Caco-2 (cell line): ENCODE data around the gene ZNF222. TPM values are rescaled to one million over a fixed set of nuclear protein-coding genes. Genes with fewer than 3 reads are reported as not detected.

Experiments used
- BruUV-seq: library from RNA; stranded (reverse); fragments of 400-500 nt; replicated peaks from 2 replicates; lab custom pipeline; 2021; lab: Mats Ljungman, UMichigan
- CTCF ChIA-PET: fragments of 300-600 bp; sonication (Branson Sonifier 250); formaldehyde crosslinking; loops from one replicate; lab custom pipeline; 2022; ENCODE audit warnings: antibody characterized with exemption; lab: Charles Lee
- POLR2A ChIA-PET: fragments of 300-600 bp; sonication (Branson Sonifier 250); formaldehyde crosslinking; loops from one replicate; lab custom pipeline; 2022; ENCODE audit warnings: antibody characterized with exemption; lab: Charles Lee
- DNase-seq, 2 experiments: peaks; one replicate each; pipeline versions ENCODE4 v3.0.0 to v3.0.0-alpha.2; 2020 to 2022
- H3K27me3 ChIP-seq: replicated peaks from 2 replicates; pipeline ENCODE4 v1.6.0; 2011; ENCODE audit warnings: low read length; ENCODE audit not compliant: control insufficient read depth, insufficient read depth
- H3K36me3 ChIP-seq: 2 replicates; pipeline ENCODE4 v1.5.1; 2011; ENCODE audit warnings: low read length; ENCODE audit not compliant: control insufficient read depth, insufficient read depth
- H3K4me1 ChIP-seq: fragments of 250-450 bp; sonication (Bioruptor Pico); 2 replicates; pipeline ENCODE4 v1.5.1; 2020; ENCODE audit warnings: mild to moderate bottlenecking
- H3K4me3 ChIP-seq: 2 replicates; pipeline ENCODE4 v1.5.1; 2011; ENCODE audit warnings: low read depth, mild to moderate bottlenecking, control low read depth, low read length
- H3K9me3 ChIP-seq: fragments of 250-450 bp; sonication (Bioruptor Pico); 2 replicates; pipeline ENCODE4 v1.5.1; 2020; ENCODE audit warnings: mild to moderate bottlenecking, moderate library complexity
- H3K27ac Mint-ChIP-seq: one replicate; pipeline ENCODE4 v1.8.0; 2022; ENCODE audit warnings: mixed read lengths; ENCODE audit not compliant: unreplicated experiment
- H3K27me3 Mint-ChIP-seq: one replicate; pipeline ENCODE4 v1.8.0; 2022; ENCODE audit warnings: mixed read lengths; ENCODE audit not compliant: insufficient read depth, unreplicated experiment
- H3K36me3 Mint-ChIP-seq: one replicate; pipeline ENCODE4 v1.8.0; 2022; ENCODE audit warnings: mild to moderate bottlenecking, mixed read lengths; ENCODE audit not compliant: insufficient read depth, unreplicated experiment
- H3K4me1 Mint-ChIP-seq: one replicate; pipeline ENCODE4 v1.8.0; 2022; ENCODE audit warnings: low read depth, mixed read lengths; ENCODE audit not compliant: unreplicated experiment
- H3K4me3 Mint-ChIP-seq: one replicate; pipeline ENCODE4 v1.8.0; 2022; ENCODE audit warnings: mild to moderate bottlenecking, moderate library complexity, mixed read lengths; ENCODE audit not compliant: unreplicated experiment
- H3K9me3 Mint-ChIP-seq: one replicate; pipeline ENCODE4 v1.8.0; 2022; ENCODE audit warnings: mixed read lengths; ENCODE audit not compliant: unreplicated experiment
- CTCF ChIP-seq, 2 experiments: fragments of 200-600 bp in 1 of 2; IDR thresholded peaks; 1 replicate in 1 of 2; 2 replicates in 1 of 2; pipeline versions ENCODE4 v1.5.1 to v1.8.0; 2011 to 2022; ENCODE audit warnings: antibody characterized with exemption in 1 of 2, control low read depth in 1 of 2, inconsistent platforms in 1 of 2, low read depth in 1 of 2, low read length in 1 of 2, mild to moderate bottlenecking in 1 of 2, moderate library complexity in 1 of 2; ENCODE audit not compliant: insufficient read depth in 1 of 2, severe bottlenecking in 1 of 2, unreplicated experiment in 1 of 2
- intact Hi-C: fragments of 100-400 bp; cut with micrococcal nuclease; formaldehyde crosslinking; loops from one replicate; pipeline ENCODE4 v1.10.0; 2022; ENCODE audit not compliant: unreplicated experiment
- total RNA-seq: library from RNA; stranded (reverse); gene quantifications from 2 replicates; pipeline ENCODE4 v1.2.3, GENCODE V29; 2022

ZNF222 gene
- total RNA-seq, 1 experiment from 2014 or later: 4.4 TPM

- H3K9me3 Mint-ChIP-seq: peaks cover 51% of the 10 kb centered on the region
- CTCF ChIA-PET: no interaction called here
Measured at GRCh38 chr19:44010468-44010867, 14.7 kb upstream of the ZNF222 start.

GRCh38 chr19:44019498-44019897, 5.7 kb upstream of the ZNF222 start:
- BruUV-seq: no TSS peak
- H3K27ac Mint-ChIP-seq: no peak overlapping the region
- H3K9me3 Mint-ChIP-seq: peaks cover 41% of the 10 kb centered on the region
- Histone ChIP-seq H3K36me3 (no peaks in the 10 kb centered on the region), H3K9me3 (peaks cover 4% of the 10 kb centered on the region; the same call in 1 of the 2 replicates), H3K4me3 (no peak overlapping the region), H3K4me1 (peaks cover under 1% of the 10 kb centered on the region; the same call in 1 of the 2 replicates), H3K27me3 (no peaks in the 10 kb centered on the region)
- ChIA-PET POLR2A (no interaction called here), CTCF (no interaction called here)
- no peaks in the 10 kb centered on the region for H3K4me1 Mint-ChIP-seq
- no peak for TF ChIP-seq CTCF (IDR thresholded peaks at IDR 0.05; ENCODE audit: insufficient read depth in 1 of 2, low read depth in 1 of 2, low read length in 1 of 2, severe bottlenecking in 1 of 2, unreplicated experiment in 1 of 2)
- no peaks in the 10 kb centered on the region for H3K36me3 Mint-ChIP-seq
- H3K27me3 Mint-ChIP-seq: peaks cover 9% of the 10 kb centered on the region
- no peak overlapping the region for H3K4me3 Mint-ChIP-seq
- DNase-seq: no peak
- intact Hi-C loops: no loop called here

More at GRCh38 chr19:44010468-44010867, 14.7 kb upstream of the ZNF222 start:
- intact Hi-C loops: no loop called here
- no peaks in the 10 kb centered on the region for H3K4me1 ChIP-seq
- peaks cover 20% of the 10 kb centered on the region for H3K9me3 ChIP-seq
- POLR2A ChIA-PET: no interaction called here
- Mint-ChIP-seq H3K36me3 (peaks cover 21% of the 10 kb centered on the region), H3K27me3 (no peaks in the 10 kb centered on the region), H3K4me1 (no peaks in the 10 kb centered on the region), H3K27ac (no peak overlapping the region), H3K4me3 (no peak overlapping the region)
- H3K4me3 ChIP-seq: no peak overlapping the region
- BruUV-seq: no TSS peak
- no peak for TF ChIP-seq CTCF (IDR thresholded peaks at IDR 0.05; ENCODE audit: insufficient read depth in 1 of 2, low read depth in 1 of 2, low read length in 1 of 2, severe bottlenecking in 1 of 2, unreplicated experiment in 1 of 2)
- H3K36me3 ChIP-seq: peaks cover 10% of the 10 kb centered on the region
- no peaks in the 10 kb centered on the region for H3K27me3 ChIP-seq
- DNase-seq: no peak

GRCh38 chr19:44021221-44021620, 4.0 kb upstream of the ZNF222 start:
- POLR2A ChIA-PET: no interaction called here
- no peak overlapping the region for H3K4me3 ChIP-seq

More at GRCh38 chr19:44021221-44021620, 4.0 kb upstream of the ZNF222 start:
- peaks cover 30% of the 10 kb centered on the region for H3K9me3 Mint-ChIP-seq
- BruUV-seq: no TSS peak
- no peak overlapping the region for H3K27ac Mint-ChIP-seq
- TF ChIP-seq CTCF (IDR thresholded peaks at IDR 0.05; ENCODE audit: insufficient read depth in 1 of 2, low read depth in 1 of 2, low read length in 1 of 2, severe bottlenecking in 1 of 2, unreplicated experiment in 1 of 2): no peak
- H3K4me3 Mint-ChIP-seq: no peak overlapping the region
- intact Hi-C loops: no loop called here
- H3K27me3 Mint-ChIP-seq: peaks cover 9% of the 10 kb centered on the region
- Histone ChIP-seq H3K27me3 (no peaks in the 10 kb centered on the region), H3K9me3 (peaks cover 4% of the 10 kb centered on the region; the same call in 1 of the 2 replicates), H3K36me3 (no peaks in the 10 kb centered on the region), H3K4me1 (peaks cover 9% of the 10 kb centered on the region)
- CTCF ChIA-PET: no interaction called here
- no peak for DNase-seq
- H3K36me3 Mint-ChIP-seq: peaks cover 7% of the 10 kb centered on the region
- peaks cover 5% of the 10 kb centered on the region for H3K4me1 Mint-ChIP-seq
